HL-60 (cell line): ENCODE results near the gene GAMT.

Source experiments
- GABPA ChIP-seq: IDR thresholded peaks from 2 replicates; pipeline ENCODE4 v1.6.1; 2012; ENCODE audit warnings: low read depth
- TF ChIP-seq, protein P1 (sequence below): IDR thresholded peaks from one replicate; pipeline ENCODE4 v1.5.1; 2011; ENCODE audit warnings: low read length, control low read depth, inconsistent platforms; ENCODE audit not compliant: insufficient read depth

- TF ChIP-seq, protein P1, sequence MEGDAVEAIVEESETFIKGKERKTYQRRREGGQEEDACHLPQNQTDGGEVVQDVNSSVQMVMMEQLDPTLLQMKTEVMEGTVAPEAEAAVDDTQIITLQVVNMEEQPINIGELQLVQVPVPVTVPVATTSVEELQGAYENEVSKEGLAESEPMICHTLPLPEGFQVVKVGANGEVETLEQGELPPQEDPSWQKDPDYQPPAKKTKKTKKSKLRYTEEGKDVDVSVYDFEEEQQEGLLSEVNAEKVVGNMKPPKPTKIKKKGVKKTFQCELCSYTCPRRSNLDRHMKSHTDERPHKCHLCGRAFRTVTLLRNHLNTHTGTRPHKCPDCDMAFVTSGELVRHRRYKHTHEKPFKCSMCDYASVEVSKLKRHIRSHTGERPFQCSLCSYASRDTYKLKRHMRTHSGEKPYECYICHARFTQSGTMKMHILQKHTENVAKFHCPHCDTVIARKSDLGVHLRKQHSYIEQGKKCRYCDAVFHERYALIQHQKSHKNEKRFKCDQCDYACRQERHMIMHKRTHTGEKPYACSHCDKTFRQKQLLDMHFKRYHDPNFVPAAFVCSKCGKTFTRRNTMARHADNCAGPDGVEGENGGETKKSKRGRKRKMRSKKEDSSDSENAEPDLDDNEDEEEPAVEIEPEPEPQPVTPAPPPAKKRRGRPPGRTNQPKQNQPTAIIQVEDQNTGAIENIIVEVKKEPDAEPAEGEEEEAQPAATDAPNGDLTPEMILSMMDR, result no peak
- TF ChIP-seq GABPA, result no peak
These were observed 31.2 kb upstream of the GAMT start for GRCh38 chr19:1432507-1432887.
